GM23338 (cell line): ENCODE measurements around the gene KRT8.

Source experiments
- CREB1 ChIP-seq: fragments of 250-450 bp; sonication (Bioruptor Pico); IDR thresholded peaks from 2 replicates; pipeline ENCODE4 v1.5.0; 2020; ENCODE audit warnings: low read depth, mild to moderate bottlenecking, moderate library complexity
- EZH2 ChIP-seq: fragments of 200-600 bp; sonication (generic); IDR thresholded peaks from one replicate; pipeline ENCODE4 v1.8.0; 2017; ENCODE audit warnings: antibody characterized with exemption, mild to moderate bottlenecking, low read depth; ENCODE audit not compliant: unreplicated experiment
- EZH2phosphoT487 ChIP-seq: fragments of 200-600 bp; sonication (generic); IDR thresholded peaks from one replicate; pipeline ENCODE4 v1.8.1; 2018; ENCODE audit warnings: antibody characterized with exemption; ENCODE audit not compliant: unreplicated experiment
- JUNB ChIP-seq: IDR thresholded peaks from one replicate; pipeline ENCODE4 v1.6.1; 2016; ENCODE audit warnings: antibody characterized with exemption; ENCODE audit not compliant: unreplicated experiment
- NANOG ChIP-seq: IDR thresholded peaks from 2 replicates; pipeline ENCODE4 v1.6.1; 2016; ENCODE audit warnings: antibody characterized with exemption, borderline replicate concordance
- POLR2AphosphoS5 ChIP-seq: IDR thresholded peaks from 2 replicates; pipeline ENCODE4 v1.6.1; 2016; ENCODE audit warnings: antibody characterized with exemption, low read depth
- STAT1 ChIP-seq: IDR thresholded peaks from one replicate; pipeline ENCODE4 v1.6.1; 2016; ENCODE audit warnings: antibody characterized with exemption; ENCODE audit not compliant: unreplicated experiment
- ZNF114 ChIP-seq: fragments of 250-450 bp; sonication (Bioruptor Pico); IDR thresholded peaks from 2 replicates; pipeline ENCODE4 v1.5.0; 2020; ENCODE audit warnings: mild to moderate bottlenecking, moderate library complexity
- ZNF331 ChIP-seq: fragments of 250-450 bp; sonication (Bioruptor Pico); IDR thresholded peaks from 2 replicates; pipeline ENCODE4 v1.5.0; 2020; ENCODE audit warnings: low read depth, mild to moderate bottlenecking, moderate library complexity
- TF ChIP-seq, protein P1 (sequence below), 2 experiments: fragments of 200-600 bp in 1 of 2; sonication (generic) in 1 of 2; conservative IDR thresholded peaks; 2 replicates each; pipeline versions ENCODE4 v1.5.1 to v1.6.1; 2016 to 2017; ENCODE audit warnings: antibody characterized with exemption in 2 of 2, low read depth in 2 of 2, mild to moderate bottlenecking in 2 of 2, moderate library complexity in 1 of 2
- TF ChIP-seq, protein P2 (sequence below): IDR thresholded peaks from 2 replicates; pipeline ENCODE4 v1.6.1; 2016; ENCODE audit warnings: antibody characterized with exemption
- TF ChIP-seq, protein P3 (sequence below): IDR thresholded peaks from one replicate; pipeline ENCODE4 v1.6.1; 2018; ENCODE audit warnings: antibody characterized with exemption; ENCODE audit not compliant: unreplicated experiment

DNA sequence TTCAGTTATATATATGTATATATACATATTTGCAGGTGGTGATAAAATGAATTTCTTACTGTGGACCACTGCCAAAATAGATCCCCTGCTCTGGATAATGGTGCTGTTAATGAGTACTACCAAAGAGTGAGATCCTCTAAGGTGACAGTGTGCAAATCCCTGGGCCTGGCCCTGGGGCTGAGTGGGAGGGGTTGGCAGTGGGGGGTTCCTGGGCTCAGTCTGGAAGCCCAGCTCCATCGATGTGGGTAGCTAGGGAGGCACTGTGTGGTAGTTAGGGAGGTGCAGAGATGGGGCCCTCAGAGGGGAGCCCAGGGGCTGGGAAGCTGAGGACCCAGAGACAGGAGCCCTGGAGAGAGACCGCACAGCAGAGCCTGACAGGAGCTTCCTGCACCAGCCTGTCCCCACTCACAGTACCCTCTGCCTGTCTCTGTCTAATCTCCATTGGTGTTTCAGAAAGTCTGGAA is 9.1 kb downstream of the KRT8 start:
- TF ChIP-seq, protein P1, sequence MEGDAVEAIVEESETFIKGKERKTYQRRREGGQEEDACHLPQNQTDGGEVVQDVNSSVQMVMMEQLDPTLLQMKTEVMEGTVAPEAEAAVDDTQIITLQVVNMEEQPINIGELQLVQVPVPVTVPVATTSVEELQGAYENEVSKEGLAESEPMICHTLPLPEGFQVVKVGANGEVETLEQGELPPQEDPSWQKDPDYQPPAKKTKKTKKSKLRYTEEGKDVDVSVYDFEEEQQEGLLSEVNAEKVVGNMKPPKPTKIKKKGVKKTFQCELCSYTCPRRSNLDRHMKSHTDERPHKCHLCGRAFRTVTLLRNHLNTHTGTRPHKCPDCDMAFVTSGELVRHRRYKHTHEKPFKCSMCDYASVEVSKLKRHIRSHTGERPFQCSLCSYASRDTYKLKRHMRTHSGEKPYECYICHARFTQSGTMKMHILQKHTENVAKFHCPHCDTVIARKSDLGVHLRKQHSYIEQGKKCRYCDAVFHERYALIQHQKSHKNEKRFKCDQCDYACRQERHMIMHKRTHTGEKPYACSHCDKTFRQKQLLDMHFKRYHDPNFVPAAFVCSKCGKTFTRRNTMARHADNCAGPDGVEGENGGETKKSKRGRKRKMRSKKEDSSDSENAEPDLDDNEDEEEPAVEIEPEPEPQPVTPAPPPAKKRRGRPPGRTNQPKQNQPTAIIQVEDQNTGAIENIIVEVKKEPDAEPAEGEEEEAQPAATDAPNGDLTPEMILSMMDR (conservative IDR thresholded peaks at IDR 0.05; ENCODE audit: low read depth in 2 of 2): no peak
- no peak for TF ChIP-seq POLR2AphosphoS5
- TF ChIP-seq EZH2: no peak
- no peak for TF ChIP-seq EZH2phosphoT487
- TF ChIP-seq JUNB: no peak
- no peak for TF ChIP-seq CREB1 (CRISPR knock-in tag)
- TF ChIP-seq, protein P2, sequence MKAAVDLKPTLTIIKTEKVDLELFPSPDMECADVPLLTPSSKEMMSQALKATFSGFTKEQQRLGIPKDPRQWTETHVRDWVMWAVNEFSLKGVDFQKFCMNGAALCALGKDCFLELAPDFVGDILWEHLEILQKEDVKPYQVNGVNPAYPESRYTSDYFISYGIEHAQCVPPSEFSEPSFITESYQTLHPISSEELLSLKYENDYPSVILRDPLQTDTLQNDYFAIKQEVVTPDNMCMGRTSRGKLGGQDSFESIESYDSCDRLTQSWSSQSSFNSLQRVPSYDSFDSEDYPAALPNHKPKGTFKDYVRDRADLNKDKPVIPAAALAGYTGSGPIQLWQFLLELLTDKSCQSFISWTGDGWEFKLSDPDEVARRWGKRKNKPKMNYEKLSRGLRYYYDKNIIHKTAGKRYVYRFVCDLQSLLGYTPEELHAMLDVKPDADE: no peak
- TF ChIP-seq, protein P3, sequence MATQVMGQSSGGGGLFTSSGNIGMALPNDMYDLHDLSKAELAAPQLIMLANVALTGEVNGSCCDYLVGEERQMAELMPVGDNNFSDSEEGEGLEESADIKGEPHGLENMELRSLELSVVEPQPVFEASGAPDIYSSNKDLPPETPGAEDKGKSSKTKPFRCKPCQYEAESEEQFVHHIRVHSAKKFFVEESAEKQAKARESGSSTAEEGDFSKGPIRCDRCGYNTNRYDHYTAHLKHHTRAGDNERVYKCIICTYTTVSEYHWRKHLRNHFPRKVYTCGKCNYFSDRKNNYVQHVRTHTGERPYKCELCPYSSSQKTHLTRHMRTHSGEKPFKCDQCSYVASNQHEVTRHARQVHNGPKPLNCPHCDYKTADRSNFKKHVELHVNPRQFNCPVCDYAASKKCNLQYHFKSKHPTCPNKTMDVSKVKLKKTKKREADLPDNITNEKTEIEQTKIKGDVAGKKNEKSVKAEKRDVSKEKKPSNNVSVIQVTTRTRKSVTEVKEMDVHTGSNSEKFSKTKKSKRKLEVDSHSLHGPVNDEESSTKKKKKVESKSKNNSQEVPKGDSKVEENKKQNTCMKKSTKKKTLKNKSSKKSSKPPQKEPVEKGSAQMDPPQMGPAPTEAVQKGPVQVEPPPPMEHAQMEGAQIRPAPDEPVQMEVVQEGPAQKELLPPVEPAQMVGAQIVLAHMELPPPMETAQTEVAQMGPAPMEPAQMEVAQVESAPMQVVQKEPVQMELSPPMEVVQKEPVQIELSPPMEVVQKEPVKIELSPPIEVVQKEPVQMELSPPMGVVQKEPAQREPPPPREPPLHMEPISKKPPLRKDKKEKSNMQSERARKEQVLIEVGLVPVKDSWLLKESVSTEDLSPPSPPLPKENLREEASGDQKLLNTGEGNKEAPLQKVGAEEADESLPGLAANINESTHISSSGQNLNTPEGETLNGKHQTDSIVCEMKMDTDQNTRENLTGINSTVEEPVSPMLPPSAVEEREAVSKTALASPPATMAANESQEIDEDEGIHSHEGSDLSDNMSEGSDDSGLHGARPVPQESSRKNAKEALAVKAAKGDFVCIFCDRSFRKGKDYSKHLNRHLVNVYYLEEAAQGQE: no peak
- no peak for TF ChIP-seq ZNF331 (CRISPR knock-in tag)
- TF ChIP-seq STAT1: no peak
- no peak for TF ChIP-seq NANOG
- TF ChIP-seq ZNF114: no peak
